GM18498 (cell line): ENCODE data around the gene ZNF761.
"Not testable (repeated sequence)": the region's sequence is repeated elsewhere in the genome, so short reads cannot be mapped to it uniquely, and the experiment has no call there.

ENCODE experiments used
- ATAC-seq: cut with Tn5 transposase; IDR thresholded peaks from one replicate; pipeline ENCODE4 v1.9.1; 2021; ENCODE audit warnings: mild to moderate bottlenecking, moderate library complexity; ENCODE audit not compliant: unreplicated experiment

Gene ZNF761

DNA sequence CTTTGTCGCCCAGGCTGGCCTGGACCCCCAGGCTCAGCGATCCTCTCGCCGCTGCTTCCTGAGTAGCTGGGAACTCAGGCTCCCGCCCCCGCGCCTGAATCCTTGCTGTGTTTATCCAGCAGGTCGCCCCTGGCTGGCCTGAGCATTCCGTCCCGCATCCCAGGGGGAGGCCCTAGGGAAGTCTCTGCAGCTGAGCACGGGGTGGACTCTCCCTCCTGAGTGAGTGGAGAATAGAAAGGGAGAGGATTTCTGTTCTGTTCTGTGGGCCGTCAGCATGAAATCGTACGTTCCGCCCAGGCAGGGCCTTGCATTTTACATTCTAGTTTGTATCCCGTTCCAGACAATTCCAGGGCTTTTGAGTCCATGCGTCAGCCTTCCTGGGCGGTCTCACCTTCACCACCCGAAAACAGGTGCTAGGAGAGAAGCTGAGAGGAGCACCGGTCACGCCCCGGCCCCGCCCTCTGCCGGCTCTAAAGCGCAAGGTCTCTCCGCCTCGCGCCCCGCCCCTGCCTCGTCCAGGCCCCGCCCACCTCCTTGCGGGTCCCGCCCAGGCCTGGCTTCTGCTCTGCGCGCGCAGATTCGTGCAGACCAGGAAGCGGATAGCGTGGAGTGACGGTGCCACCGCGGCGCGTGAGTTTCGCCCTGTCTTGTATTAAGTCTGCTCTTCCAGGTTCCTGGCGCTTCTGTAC is at the start of gene ZNF761:
ZNF761 (plus strand) TSS at position 586 of the 689 bp plus-strand sequence. CDS start 15,285 bp downstream, outside the sequence.
- peak; percentile 99 for ATAC-seq

DNA sequence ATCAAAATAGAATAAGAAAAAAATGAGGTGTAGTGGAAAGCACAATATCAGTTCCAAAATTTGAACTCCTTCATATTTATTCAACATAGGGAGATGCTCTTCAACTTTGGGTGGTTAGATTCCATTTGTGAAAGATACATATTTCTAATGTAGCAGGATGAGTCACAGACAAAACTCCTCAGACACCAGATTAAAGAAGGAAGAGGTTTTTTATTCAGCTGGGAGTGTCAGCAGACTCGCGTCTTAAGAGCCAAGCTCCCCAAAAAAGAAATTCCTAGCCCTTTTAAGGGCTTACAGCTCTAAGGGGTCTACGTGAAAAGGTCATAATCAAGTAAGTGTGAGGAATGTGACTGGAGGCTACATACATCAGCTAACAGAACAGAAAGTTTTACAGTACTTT is 43.6 kb upstream of the ZNF761 start:
- ATAC-seq, result no peak

DNA sequence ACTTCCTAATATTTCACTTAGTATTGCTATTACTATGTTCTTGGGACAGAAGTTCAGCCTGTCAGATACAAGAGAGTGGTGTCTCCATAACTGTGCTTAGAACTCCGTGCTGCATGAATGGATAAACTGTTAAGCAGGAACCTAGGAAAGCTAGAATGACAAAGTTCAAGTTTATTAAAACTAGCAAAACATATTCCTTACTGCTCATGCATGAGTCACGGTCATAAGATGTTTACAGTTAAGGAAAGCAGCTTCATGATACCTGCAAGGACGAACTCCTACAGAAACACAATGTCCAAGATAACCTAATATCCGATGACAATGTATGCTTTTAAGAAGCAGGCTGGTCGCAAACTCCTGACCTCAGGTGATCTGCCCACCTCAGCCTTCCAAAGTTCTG is 42.9 kb upstream of the ZNF761 start:
- ATAC-seq, result no peak

DNA sequence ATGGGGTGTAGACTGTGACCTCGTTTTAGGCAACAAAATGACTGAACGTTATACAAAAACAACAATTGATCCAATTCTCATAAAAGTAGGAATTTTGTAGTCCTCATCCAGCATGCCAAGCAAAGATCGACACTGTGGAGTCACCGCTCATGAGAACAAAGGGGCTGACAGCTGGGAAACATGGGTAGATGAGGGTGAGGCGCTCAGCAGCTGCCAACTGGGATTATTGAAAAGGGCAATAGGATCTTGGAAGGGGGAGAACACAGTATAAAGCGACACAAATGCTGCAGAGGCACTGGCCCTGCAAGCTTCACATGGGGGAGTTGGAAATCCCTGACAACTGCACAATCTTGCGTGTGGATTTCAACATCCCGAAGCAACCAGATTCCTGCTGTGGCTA is 42.2 kb upstream of the ZNF761 start:
- no peak for ATAC-seq

DNA sequence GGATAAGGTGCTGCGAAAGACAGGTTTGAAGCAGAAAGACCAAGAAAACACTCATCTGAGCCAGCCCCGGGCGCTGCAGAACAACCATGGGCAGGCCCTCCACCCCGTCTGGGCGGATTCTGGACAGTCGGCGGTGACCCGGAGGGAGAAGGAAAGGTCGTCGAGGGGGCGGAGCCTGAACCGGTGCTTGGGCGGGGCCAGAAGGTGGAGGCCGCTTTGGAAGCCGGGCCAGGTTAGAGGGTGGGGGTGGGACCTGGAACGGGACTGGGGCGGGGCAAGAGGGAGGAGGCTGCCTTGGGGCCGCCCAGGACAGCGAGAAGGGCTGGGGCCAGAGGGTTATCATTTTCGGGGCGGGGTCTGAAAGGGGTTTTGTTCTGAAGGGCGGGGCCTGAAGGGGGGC is 41.8 kb upstream of the ZNF761 start:
- no peak for ATAC-seq

DNA sequence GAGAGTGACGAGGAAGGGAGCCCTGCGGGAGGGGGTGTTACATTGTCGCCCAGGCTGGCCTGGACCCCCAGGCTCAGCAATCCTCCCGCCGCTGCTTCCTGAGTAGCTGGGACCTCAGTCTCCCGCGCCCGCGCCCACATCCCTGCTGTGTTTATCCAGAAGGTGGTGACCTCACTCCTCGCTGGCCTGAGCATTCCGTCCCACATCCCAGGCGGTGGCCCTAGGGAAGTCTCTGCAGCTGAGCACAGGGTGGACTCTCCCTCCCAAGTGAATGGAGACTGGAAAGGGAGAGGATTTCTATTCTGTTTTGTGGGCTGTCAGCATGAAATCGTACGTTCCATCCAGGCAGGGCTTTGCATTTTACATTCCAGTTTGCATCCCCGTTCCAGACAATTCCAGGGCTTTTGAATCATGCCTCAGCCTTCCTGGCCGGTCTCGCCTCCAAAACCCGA is 37.2 kb upstream of the ZNF761 start:
- no peak for ATAC-seq

DNA sequence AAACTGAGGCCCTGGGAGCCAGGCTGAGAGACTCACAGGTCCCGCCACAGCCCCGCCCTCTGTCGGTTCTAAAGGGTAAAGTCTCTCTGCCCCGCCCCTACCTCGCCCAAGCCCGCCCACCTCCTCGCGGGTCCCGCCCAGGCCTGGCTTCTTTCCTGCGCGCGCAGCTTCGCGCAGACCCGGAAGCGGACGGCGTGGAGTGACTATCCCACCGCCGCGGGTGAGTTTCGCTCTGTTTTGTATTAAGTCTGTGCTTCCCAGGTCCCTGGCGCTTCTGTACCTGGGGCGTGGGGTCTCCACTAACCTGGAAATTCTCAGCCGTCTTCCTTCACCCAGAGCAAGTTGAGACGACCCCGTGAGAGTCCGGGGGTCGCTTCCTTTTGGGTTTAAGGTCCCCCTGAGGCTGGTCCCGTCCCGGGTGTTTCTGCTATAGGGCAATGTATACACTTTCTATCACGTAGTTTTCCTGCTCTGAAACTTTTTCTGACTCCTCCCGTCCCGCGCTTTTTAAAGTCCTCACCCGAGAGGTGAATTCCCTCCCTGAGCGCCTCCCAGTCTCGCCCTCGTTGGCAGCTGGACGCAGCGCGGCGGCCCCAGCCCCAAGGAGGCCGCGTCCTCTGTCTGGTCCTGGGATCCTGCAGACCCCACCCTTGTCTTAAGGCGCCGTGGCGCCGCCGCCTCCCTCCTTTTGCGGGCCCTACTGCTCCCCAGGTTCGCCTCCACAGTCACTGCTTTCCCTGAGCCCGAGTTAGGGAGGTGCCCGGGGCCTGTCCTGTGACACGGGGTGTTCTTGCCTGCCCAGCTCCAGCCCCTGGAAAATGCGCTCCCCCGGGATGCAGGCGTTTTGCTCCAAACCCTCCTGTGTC is 36.6 kb upstream of the ZNF761 start, which contains the start of gene ZNF765:
ZNF765 (plus strand) TSS at position 176 of the 866 bp plus-strand sequence. CDS start 2,867 bp downstream, outside the sequence.
- peak; percentile 94 for ATAC-seq

DNA sequence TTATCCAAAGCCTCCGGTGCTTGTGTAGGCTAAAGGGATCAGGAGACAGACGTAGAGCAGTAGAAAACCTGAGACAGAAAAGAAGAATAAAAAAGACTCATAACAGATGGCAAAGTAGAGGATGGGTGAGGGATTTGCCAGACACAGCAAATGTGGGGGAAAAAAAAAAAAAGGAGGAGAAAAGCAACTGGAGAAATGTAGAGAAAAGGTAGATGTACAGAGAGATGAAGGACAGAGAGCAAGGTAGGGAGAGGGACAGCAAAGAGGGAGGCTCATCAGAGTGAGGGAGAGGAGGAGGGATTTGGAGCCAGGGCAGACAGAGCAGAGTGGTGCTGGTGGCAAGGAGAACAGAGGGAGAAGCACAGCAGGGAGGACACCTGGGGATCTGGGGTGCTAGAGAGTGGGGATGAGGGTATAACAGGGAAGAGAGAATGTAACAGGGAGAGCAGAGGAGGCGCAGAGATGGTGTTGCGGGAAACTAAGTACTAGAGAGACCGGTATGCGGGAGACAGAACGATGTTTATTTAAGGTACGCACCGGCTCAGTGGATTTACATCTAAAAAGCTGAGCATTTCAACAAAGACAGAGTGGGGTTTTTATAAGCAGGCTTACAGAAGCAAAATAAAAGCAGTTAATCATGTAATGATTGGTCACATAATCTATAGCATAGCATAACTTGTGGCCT is 35.8 kb upstream of the ZNF761 start:
- not testable (repeated sequence) for ATAC-seq

DNA sequence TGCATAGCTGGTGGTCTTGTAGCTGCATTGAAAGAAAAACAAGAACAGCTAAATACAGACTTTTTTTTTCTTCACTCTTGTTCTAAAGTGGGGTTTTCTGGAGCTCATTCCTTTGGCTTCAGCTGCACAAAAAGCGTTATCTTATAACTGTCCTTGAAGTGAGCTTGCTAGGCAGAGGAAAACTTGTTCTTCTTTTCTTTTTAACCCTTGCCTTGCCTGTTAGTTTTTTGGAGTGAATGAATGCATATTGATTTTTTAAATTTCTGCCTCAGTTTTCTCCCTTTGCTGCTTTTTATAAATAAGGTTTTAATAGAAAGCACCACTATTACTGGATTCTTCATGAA is 35.3 kb upstream of the ZNF761 start:
- ATAC-seq, result no peak

DNA sequence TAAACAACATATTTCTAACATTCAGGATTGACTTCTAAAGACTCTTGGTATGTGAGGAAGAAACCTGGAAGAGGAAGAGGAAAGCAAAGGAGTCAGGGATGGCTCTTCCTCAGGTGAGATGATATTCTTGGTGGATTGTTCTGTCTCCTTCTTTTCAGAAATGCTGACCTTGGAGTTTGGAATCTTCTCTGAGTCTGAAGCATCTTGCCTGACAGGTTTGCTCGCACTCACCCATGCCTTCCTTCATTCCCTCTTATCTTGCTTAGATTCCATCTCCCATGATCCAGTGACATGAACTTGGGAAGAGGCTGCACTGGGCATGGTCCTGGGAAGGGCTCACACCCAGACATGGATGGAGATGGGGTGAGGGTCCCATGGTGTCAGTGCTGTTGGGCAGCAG is 33.9 kb upstream of the ZNF761 start:
- not testable (repeated sequence) for ATAC-seq

DNA sequence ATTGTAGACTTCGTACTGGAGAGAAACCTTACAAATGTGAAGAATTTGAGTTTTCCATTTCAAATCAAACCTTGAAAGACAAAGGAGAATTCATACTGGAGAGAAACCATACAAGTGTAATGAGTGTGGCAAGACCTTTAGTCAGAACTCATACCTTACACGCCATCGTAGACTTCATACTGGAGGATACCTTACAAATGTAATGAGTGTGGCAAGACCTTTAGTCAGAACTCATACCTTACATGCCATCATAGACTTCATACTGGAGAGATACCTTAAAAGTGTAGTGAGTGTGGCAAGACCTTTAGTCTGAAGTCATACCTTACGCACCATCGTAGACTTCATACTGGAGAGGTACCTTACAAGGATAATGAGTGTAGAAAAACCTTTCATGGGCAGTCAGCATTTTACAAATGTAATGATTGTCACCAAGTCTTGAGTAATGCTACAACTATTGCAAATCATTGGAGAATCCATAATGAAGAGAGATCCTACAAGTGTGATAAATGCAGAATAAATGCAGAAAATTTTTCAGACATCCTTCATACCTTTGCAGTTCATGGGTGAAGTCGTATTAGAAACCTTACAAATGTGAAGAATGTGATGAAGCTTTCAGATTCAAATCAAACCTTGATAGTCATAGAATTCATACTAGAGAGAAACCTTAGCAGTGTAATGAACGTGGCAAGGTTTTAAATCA is 22.1 kb upstream of the ZNF761 start:
- no peak for ATAC-seq

DNA sequence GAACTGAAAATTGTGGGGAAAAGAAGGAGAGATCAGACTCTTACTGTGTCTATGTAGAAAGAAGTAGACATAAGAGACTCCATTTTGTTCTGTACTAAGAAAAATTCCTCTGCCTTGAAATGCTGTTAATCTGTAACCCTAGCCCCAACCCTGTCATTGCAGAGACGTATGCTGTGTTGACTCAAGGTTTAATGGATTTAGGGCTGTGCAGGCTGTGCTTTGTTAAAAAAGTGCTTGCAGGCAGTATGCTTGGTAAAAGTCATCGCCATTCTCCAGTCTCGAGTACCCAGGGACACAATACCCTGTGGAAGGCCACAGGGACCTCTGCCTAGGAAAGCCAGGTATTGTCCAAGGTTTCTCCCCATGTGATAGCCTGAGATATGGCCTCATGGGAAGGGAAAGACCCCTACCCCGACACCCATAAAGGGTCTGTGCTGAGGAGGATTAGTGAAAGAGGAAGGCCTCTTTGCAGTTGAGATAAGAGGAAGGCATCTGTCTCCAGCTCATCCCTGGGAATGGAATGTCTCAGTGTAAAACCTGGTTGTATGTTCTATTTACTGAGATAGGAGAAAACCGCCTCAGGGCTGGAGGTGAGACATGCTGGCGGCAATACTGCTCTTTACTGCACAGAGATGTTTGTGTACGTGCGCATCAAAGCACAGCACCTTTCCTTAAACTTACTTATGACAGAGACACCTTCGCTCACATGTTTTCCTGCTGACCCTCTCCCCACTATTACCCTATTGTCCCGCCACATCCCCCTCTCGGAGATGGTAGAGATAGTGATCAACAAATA is 11.1 kb upstream of the ZNF761 start:
- not testable (repeated sequence) for ATAC-seq

DNA sequence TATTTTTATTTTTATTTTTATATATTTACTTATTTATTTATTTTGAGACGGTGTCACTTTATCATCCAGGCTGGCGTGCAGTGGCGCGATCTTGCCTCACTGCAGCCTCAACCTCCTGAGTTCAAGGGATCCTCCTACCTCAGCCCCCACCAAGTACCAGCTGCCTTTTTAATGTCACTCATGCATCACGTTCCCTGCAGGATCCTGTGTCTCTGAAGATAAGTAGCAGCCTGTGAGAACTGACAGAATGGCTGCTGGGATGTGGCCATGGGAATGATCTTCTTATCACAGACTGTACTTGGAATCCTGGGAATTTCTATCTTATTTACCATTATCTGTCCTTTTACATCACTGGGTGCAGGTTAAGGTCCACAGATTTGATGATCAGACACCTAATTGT is 9.2 kb upstream of the ZNF761 start:
- ATAC-seq, result no peak

DNA sequence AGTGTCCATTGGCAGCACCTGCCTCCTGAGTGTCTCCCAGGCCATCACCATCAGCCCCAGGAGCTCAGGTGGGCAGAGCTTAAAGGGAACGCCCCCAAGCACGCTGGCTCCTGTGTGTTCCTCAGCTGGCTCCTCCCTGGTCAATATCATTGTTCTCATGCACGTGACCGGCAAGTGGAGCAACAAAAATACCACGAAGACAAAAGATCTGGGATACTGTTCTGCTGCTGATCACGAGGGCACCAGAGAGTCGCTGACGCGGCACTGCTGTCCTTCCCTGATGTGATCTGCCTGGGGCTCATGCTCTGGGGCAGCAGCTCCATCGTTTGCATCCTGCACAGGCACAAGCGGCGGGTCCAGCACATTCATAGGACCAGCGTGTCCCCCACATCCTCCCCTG is 8.7 kb upstream of the ZNF761 start:
- ATAC-seq, result not testable (repeated sequence)

DNA sequence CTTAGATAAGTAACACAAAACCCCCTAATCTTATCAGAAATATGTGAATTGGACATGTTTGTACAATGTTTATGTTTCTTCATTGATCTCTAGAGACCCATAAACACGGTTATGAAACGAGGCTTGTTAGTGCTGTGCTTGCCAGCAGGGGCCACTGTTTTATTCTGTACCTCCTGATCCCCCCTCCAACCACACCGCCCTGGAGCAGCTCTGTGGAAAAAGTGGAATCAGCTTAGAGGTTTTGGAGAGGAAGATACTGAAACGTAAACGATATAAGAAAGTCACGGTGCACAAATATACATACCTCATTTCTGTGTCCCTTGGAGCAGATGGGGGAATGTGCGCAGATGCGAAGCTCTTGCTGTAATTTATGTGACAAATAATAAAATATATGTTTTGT is 8.1 kb upstream of the ZNF761 start:
- ATAC-seq, result not testable (repeated sequence)

DNA sequence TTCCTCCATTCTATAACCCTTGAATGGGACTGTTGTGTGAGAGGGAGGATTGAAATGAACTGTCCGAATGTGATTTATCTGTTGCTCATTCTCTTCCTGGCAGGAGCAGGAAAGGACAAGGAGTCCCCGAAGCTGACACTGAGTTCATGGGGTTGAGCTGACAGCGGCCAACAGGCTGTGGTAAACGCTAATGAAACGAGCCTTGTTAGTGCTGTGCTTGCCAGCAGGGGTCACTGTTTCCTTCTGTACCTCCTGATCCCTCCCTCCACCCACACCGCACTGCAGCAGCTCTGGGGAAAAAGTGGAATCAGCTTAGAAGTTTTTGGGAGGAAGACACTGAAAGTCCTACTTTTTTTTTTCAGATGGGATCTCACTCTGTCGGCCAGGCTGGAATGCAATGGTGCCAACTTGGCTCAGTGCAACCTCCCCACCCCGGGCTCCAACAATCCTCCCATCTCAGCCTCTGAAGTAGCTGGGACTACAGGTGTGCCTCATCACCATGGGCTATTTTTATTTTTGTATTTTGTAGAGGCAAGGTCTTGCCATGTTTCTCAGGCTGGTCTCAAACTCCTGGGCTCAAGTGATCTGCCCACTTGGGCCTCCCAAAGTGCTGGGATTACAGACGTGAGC is 6.7 kb upstream of the ZNF761 start:
- ATAC-seq, result no peak

DNA sequence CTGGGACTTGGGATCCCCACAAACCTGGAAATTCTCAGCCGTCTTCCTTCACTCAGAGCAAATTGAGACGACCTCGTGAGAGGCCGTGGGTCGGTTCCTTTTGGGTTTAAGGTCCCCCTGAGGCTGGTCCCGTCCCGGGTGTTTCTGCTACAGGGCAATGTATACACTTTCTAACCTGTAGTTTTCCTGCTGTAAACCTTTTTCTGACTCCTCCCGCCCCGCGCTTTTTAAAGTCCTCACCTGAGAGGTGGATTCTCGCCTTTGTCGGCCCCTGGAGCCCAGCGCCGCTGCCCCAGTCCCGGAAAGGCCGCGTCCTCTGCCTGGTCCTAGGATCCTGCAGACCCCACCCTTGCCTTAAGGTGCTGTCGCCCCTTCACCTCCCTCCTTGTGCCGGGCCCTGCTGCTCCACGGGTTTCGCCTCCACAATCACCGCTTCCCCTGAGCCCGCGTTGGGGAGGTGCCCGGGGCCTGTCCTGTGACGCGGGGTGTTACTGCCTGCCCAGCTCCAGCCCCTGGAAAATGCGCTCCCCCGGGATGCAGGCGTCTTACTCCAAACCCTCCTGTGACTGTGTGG is 391 bp downstream of the ZNF761 start:
- peak; percentile 34 for ATAC-seq

DNA sequence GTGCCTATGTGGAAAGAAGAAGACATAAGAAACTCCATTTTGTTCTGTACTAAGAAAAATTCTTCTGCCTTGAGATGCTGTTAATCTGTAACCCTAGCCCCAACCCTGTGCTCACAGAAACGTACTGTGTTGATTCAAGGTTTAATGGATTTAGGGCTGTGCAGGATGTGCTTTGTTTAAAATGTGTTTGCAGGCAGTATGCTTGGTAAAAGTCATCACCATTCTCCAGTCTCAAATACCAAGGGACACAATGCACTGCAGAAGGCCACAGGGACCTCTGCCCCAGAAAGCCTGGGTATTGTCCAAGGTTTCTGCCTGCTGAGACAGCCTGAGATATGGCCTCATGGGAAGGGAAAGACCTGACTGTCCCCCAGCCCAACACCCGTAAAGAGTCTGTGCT is 12.0 kb downstream of the ZNF761 start:
- ATAC-seq, result not testable (repeated sequence)

DNA sequence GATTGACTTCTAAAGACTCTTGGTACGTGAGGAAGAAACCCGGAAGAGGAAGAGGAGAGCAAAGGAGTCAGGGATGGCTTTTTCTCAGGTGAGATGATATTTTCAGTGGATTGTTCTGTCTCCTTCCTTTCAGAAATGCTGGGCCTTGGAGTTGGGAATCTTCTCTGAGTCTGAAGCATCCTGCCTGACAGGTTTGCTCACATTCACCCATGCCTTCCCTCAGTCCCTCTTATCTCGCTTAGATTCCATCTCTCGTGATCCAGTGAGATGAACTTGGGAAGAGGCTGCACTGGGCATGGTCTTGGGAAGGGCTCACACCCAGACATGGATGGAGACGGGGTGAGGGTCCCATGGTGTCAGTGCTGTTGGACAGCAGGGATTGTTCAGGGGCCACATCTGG is 15.4 kb downstream of the ZNF761 start:
- ATAC-seq, result not testable (repeated sequence)
